Activated naive CD4-positive, alpha-beta T cell treated with anti-CD3 and anti-CD28 coated beads, Interleukin-2, amount 10 ng/mL, durations not matched to agents 7 days and 5 days (primary cell): Measurements from ENCODE around the gene SHROOM3.

Experiments used
- CTCF ChIA-PET: fragments of 350-600 bp; sonication (Branson Sonifier 250); formaldehyde crosslinking; loops from one replicate; lab custom pipeline; 2021; ENCODE audit warnings: antibody characterized with exemption; lab: Charles Lee
- DNase-seq: peaks from one replicate; pipeline ENCODE4 v3.0.0-alpha.2; 2020
- H3K27ac Mint-ChIP-seq: one replicate; pipeline ENCODE4 v1.8.0; 2021; ENCODE audit warnings: mild to moderate bottlenecking, moderate library complexity, mixed read lengths
- H3K27me3 Mint-ChIP-seq: one replicate; pipeline ENCODE4 v1.8.0; 2021; ENCODE audit warnings: mild to moderate bottlenecking, mixed read lengths
- H3K36me3 Mint-ChIP-seq: one replicate; pipeline ENCODE4 v1.8.0; 2021; ENCODE audit warnings: mixed read lengths
- H3K4me1 Mint-ChIP-seq: one replicate; pipeline ENCODE4 v1.8.0; 2021; ENCODE audit warnings: mixed read lengths
- H3K4me3 Mint-ChIP-seq: one replicate; pipeline ENCODE4 v1.8.0; 2021; ENCODE audit warnings: mild to moderate bottlenecking, moderate library complexity, mixed read lengths
- H3K9me3 Mint-ChIP-seq: one replicate; pipeline ENCODE4 v1.8.0; 2021; ENCODE audit warnings: mixed read lengths

Gene SHROOM3

DNA sequence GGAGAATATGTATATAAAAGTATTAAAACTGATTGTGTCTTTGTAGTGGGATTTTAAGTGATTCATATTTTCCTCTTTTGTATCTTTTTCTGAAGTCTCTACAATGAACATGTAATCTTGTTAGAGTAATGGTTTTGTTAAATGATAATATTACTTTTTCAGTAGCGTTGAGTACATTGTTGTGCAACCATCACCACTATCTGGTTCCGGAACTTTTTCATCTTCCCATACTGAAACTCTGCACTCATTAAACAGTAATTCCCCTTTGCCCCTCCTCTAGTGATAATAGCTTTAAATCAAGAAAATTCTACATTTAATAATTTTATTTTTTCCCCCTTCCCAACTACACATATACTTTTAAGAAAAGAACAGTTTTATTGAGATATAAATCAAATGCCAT, 23.3 kb downstream of the SHROOM3 start:
- Mint-ChIP-seq H3K27ac (no peak overlapping the region), H3K4me1 (no peaks in the 10 kb centered on the region), H3K9me3 (peaks cover 7% of the 10 kb centered on the region), H3K27me3 (no peaks in the 10 kb centered on the region), H3K36me3 (no peaks in the 10 kb centered on the region), H3K4me3 (no peak overlapping the region)
- CTCF ChIA-PET = no interaction called here
- no peak for DNase-seq

DNA sequence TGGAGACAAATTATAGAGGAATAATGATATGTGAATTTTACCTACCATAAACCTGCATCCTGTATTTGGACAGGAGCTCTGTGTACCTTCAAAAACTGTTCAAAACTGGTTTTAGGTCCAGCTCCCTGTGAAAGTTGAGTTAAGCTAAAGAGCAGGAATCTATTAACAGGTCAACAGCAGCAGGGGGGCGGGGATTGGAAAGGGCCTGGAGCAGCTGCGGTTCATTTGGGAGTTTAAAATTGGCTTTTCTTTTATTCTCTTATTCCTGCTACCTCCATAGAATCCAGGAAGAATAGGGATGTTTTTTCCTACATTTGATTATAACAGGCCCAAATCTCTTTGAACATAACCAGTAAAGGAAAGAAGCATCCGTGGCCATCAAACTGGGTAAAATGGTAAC, 23.8 kb downstream of the SHROOM3 start:
- H3K9me3 Mint-ChIP-seq = peaks cover 8% of the 10 kb centered on the region
- H3K27ac Mint-ChIP-seq = no peak overlapping the region
- no peak overlapping the region for H3K4me3 Mint-ChIP-seq
- no peaks in the 10 kb centered on the region for H3K27me3 Mint-ChIP-seq
- H3K4me1 Mint-ChIP-seq = no peaks in the 10 kb centered on the region
- H3K36me3 Mint-ChIP-seq = no peaks in the 10 kb centered on the region
- CTCF ChIA-PET = no interaction called here
- DNase-seq = no peak

DNA sequence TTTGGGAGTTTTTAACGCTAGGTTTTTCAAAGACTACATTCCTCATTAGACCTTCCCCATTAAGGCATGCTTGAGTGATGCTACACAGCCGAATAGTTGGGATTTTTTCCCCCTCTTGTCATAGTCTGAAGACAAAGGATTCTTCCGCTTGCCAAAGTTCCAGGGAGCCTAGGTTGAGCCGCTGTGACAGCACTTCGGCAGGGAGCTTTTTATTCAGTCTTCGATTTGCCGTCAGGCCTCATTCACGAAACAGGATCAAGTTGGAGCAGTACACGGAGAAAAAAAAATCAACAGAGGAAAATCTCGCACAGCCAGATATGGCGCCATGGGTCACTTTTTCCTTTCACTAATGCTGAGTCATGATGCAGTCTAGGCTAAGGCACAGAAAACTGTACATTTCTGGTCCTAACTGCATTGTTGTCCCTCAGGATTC, 24.3 kb downstream of the SHROOM3 start:
- Mint-ChIP-seq H3K4me3 (no peak overlapping the region), H3K36me3 (no peaks in the 10 kb centered on the region), H3K27me3 (no peaks in the 10 kb centered on the region), H3K9me3 (peaks cover 8% of the 10 kb centered on the region), H3K4me1 (no peaks in the 10 kb centered on the region), H3K27ac (no peak overlapping the region)
- no peak for DNase-seq
- CTCF ChIA-PET = no interaction called here

DNA sequence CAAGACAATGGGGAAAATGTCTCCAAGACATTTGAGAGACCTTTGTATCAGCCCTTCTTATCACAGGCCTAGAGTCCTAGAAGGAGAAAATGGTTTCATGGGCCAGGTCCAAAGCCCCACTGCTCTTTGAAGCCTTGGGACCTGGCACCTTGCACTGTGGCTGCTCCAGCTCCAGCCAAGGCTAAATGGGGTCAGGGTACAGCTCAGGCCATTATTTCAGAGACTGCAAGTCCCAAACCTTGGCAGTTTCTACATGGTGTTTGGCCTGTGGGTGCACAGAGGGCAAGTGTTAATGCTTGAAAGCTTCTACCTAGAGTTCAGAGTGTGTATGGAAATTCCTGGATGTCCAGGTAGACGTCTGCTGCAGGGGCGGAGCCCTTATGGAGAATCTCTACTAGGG, 28.5 kb downstream of the SHROOM3 start:
- Mint-ChIP-seq H3K27me3 (no peaks in the 10 kb centered on the region), H3K36me3 (no peaks in the 10 kb centered on the region), H3K4me3 (no peak overlapping the region), H3K27ac (no peak overlapping the region), H3K9me3 (peaks cover 11% of the 10 kb centered on the region), H3K4me1 (no peaks in the 10 kb centered on the region)
- no peak for DNase-seq
- CTCF ChIA-PET = no interaction called here

DNA sequence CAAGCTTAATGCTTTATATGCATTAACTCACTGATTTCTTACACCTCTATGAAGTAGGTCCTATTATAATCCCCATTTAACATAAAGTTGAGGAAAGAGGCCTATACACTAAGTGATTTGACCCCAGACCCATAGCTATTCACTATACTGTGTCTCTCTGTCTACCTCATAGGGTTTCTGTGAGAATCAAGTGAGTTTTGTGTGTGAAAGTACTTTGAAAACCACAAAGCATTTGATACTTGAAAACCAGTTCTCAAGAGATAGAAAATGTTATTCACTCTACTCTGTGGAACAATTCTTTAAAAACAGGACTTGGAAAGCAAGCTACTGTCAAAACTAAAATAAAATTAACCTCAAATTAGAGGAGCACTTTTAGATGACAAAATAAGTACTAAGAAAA, 35.0 kb downstream of the SHROOM3 start:
- Mint-ChIP-seq H3K27me3 (no peaks in the 10 kb centered on the region), H3K4me3 (no peak overlapping the region), H3K9me3 (no peaks in the 10 kb centered on the region), H3K36me3 (no peaks in the 10 kb centered on the region), H3K4me1 (no peaks in the 10 kb centered on the region), H3K27ac (no peak overlapping the region)
- DNase-seq = no peak
- CTCF ChIA-PET = interaction anchor here (0.7 kb wide), 1 partner anchor 8 kb away, joined by 3 read pairs; no protein-coding TSS in a partner anchor

DNA sequence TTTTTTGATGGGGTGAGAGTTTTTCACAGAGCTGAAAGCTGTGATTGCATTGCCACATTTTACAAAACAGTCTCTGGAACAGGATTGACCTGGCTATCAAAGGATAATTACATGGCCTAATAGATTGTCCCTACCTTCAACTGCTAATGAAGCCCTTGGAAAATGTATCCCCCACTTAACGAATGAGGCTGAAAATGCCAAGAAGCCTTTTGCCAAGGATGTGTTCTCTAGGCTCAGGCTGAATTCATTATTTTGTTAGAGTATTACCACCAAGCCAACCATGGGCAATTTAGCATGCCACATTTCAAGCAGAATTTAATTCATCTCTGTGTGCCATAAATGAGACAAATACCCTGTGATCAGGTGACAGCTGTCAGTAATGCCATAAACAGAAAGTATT, 35.5 kb downstream of the SHROOM3 start:
- CTCF ChIA-PET = no interaction called here
- H3K27ac Mint-ChIP-seq = no peak overlapping the region
- H3K9me3 Mint-ChIP-seq = no peaks in the 10 kb centered on the region
- no peak overlapping the region for H3K4me3 Mint-ChIP-seq
- no peaks in the 10 kb centered on the region for H3K27me3 Mint-ChIP-seq
- no peaks in the 10 kb centered on the region for H3K36me3 Mint-ChIP-seq
- H3K4me1 Mint-ChIP-seq = no peaks in the 10 kb centered on the region
- no peak for DNase-seq

DNA sequence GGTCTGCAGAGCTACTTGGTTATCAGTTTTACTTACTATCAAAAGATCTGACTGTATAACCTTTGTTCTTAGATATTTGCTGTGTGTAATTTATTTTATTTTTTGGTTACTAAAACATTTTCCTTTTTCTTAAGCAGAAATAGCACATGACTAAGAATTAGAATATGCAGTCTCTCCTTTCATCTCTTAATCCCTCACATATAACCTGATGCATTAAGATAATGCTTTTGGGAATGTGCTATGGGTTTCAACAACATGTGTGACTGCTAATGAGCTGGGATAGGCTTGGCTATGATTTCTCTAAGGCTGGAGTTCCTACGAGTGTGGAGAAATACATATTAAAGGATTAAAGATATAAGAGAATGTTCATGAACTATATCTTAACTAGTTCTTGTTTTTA, 41.5 kb downstream of the SHROOM3 start:
- CTCF ChIA-PET = interaction anchor here (1.1 kb wide), 1 partner anchor 28 kb away, joined by 3 read pairs; no protein-coding TSS in a partner anchor
- DNase-seq = no peak

DNA sequence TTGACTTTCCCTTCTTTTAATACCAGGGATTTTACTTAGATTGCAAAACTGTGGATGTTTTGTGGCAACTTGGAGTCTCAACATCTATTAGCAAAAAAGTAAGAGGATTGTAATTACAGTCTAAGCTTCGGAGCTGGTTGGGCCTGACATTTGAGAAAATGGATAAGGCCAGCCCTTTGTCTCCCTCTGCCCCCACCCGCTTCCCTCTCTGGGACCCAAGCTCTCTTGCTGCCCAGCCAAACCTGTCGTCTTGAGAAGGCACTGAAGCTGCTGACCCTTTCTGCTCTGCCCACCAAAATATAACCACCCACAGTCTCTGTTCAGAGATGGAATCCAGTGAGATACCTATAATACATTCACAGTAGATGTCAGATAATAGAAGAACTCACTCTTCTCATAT, 49.6 kb downstream of the SHROOM3 start:
- H3K4me1 Mint-ChIP-seq = no peaks in the 10 kb centered on the region
- peaks cover 3% of the 10 kb centered on the region for H3K27me3 Mint-ChIP-seq
- CTCF ChIA-PET = no interaction called here
- H3K4me3 Mint-ChIP-seq = no peak overlapping the region
- H3K36me3 Mint-ChIP-seq = no peaks in the 10 kb centered on the region
- DNase-seq = no peak
- no peak overlapping the region for H3K27ac Mint-ChIP-seq
- peaks cover 3% of the 10 kb centered on the region for H3K9me3 Mint-ChIP-seq

More for the DNA sequence above, 41.5 kb downstream of the SHROOM3 start:
- Mint-ChIP-seq H3K4me1 (no peaks in the 10 kb centered on the region), H3K27ac (no peak overlapping the region), H3K27me3 (peaks cover 6% of the 10 kb centered on the region), H3K9me3 (peaks cover 2% of the 10 kb centered on the region), H3K4me3 (no peak overlapping the region), H3K36me3 (no peaks in the 10 kb centered on the region)

DNA sequence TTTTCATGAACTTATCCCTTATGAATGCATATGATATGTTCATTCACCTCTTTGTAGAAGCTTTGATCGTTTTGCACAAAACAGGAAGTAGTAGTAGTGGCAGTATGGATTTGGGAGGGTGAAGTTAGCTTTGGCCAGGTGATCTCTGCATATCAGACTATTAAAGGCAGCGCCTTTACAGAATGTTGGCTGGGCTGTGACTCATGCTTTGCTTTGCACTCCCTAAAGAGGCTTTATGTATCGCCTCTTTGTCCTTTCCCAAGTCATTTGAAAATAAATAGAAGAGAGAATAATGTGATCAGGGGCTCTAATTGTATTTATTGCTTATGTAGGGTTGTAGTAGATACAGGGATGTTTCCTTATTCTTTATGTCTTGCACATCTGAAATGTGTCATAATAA, 50.4 kb downstream of the SHROOM3 start:
- H3K9me3 Mint-ChIP-seq = peaks cover 4% of the 10 kb centered on the region
- H3K4me1 Mint-ChIP-seq = no peaks in the 10 kb centered on the region
- DNase-seq = no peak
- no peak overlapping the region for H3K4me3 Mint-ChIP-seq
- peaks cover 3% of the 10 kb centered on the region for H3K27me3 Mint-ChIP-seq
- no peaks in the 10 kb centered on the region for H3K36me3 Mint-ChIP-seq
- no peak overlapping the region for H3K27ac Mint-ChIP-seq
- CTCF ChIA-PET = no interaction called here

DNA sequence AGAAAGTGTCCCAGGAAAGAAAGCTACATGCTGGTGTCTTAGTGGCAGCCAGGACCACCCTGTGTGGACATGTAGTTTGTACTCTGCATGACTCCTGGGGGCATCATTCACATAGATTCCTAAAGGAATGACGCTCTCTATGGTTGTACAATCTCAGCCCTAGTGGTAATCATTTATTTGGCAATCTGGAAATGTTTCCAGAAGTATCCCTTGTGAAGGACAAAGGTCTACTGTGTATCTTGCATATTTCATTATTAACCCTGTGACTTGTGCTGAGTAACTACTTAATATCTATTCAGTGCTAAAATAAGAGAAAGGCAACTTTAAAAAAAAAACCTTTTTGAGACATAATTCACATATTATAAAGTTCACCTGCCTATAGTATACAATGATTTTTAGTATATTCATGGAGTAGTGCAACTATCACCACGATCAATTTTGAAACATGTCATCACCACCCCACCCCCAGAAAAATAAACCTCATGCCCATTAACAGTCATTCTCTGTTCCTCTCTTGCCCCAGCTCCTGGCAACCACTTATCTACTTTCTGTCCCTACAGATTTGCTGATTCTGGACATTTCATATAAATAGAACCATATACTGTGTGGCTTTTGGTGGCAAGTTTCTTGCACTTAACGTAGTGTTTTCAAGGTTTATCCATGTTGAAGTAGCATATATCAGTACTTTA, 51.7 kb downstream of the SHROOM3 start:
- Mint-ChIP-seq H3K27ac (no peak overlapping the region), H3K9me3 (peaks cover 2% of the 10 kb centered on the region), H3K4me3 (no peak overlapping the region), H3K27me3 (no peaks in the 10 kb centered on the region), H3K4me1 (no peaks in the 10 kb centered on the region), H3K36me3 (no peaks in the 10 kb centered on the region)
- DNase-seq = no peak
- CTCF ChIA-PET = no interaction called here

DNA sequence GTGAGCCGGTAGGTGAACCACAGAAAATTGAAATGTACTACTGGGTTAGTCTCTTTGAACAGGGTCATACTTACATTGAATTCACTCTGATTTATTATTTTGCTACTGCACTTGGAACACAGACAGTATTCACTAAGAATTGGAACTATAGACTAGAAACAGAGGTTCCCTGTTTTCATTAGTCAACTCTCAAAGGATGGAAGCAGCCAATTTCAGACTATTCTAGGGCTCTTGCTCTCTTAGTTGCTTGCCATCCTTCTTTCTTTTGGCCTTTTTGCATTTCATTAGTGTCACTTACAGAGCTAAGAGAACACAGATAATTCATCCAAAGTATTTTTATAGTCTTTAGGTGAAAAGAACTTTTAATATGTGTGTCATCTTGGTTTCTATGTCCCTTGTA, 52.6 kb downstream of the SHROOM3 start:
- Mint-ChIP-seq H3K27ac (no peak overlapping the region), H3K4me3 (no peak overlapping the region), H3K36me3 (no peaks in the 10 kb centered on the region), H3K4me1 (no peaks in the 10 kb centered on the region), H3K27me3 (no peaks in the 10 kb centered on the region), H3K9me3 (peaks cover 2% of the 10 kb centered on the region)
- CTCF ChIA-PET = no interaction called here
- DNase-seq = no peak

DNA sequence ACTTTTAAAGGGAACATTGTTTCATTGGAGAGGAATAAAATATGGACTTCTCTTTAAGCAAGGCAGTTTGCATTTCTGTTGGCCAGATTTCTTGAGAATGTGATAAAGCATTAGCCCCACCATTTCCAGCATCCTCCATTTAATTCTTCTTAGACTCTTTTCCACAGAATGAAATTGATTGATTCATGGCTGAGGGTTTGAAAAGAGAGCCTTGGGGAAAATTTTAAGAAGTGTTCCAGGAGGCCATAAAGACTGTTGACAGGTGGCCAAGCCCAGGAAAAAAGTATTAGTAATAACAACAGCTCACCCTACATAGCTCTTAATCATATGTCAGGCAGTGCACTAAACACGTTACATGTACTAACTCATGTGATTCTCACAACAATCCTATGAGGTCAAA, 53.4 kb downstream of the SHROOM3 start:
- H3K4me1 Mint-ChIP-seq = no peaks in the 10 kb centered on the region
- H3K27me3 Mint-ChIP-seq = no peaks in the 10 kb centered on the region
- H3K9me3 Mint-ChIP-seq = peaks cover 2% of the 10 kb centered on the region
- DNase-seq = no peak
- no peak overlapping the region for H3K27ac Mint-ChIP-seq
- H3K4me3 Mint-ChIP-seq = no peak overlapping the region
- CTCF ChIA-PET = no interaction called here
- H3K36me3 Mint-ChIP-seq = no peaks in the 10 kb centered on the region

DNA sequence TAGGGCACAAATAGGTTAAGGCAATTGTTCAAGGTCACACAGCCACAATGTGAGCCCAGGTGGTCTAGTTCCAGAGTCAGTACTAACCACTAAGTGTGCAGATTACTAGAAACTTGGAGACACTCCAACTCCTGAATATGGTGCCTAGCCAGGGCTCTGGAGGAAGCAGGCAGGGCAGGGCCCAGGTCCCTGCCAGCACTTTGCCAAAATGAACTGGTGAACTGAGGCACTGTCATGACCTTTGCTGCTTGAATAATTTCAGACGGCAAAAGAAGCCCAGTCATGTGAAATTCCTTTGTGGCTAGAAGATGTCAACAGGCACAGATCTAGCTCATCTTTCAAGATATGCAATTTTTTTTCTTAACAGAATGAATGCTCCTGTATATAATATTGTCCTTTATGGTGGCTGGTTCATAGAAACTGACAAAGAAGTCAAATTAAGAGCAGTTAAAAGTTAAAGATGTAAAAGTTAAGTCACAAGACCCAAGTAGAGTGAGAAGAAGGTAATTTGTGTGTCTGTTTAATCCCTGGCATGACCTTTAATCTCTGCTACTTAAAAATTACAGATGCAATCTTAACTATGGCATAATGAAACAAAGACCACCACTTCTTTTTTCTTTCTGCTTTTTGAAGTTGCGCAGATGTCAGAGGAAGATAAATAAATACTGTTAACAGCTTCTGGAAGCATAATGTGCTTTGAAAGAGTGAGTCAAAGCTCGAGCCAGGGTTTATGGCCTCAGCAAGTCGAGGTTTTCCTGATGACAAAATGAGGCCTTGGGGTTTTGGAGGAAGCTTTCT, 54.1 kb downstream of the SHROOM3 start:
- CTCF ChIA-PET = no interaction called here
- H3K36me3 Mint-ChIP-seq = no peaks in the 10 kb centered on the region
- H3K4me1 Mint-ChIP-seq = no peaks in the 10 kb centered on the region
- DNase-seq = no peak
- no peak overlapping the region for H3K27ac Mint-ChIP-seq
- H3K4me3 Mint-ChIP-seq = no peak overlapping the region
- peaks cover 2% of the 10 kb centered on the region for H3K9me3 Mint-ChIP-seq
- no peaks in the 10 kb centered on the region for H3K27me3 Mint-ChIP-seq

DNA sequence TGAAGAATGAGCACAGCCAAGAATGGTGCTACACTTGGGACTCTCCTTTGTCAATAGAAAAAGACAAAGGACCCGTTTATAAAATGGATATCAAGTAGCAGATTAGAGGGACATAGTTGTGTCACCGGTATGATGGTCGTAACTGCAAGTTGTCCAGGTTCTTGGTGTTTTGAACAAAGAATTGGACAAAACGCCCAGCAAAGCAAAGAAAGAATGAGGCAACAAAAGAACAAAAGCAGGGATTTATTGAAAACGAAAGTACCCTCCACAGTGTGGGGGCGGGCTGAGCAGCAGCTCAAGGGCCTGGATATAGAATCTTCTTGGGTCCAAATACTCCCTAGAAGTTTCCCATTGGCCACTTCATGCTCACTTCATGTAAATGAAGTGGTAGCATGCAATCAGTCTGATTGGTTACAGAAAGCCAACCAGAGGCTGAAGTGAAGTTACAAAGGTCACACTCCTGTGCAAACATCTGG, 54.7 kb downstream of the SHROOM3 start:
- Mint-ChIP-seq H3K27me3 (no peaks in the 10 kb centered on the region), H3K9me3 (peaks cover 2% of the 10 kb centered on the region), H3K4me3 (no peak overlapping the region), H3K27ac (no peak overlapping the region), H3K36me3 (no peaks in the 10 kb centered on the region), H3K4me1 (no peaks in the 10 kb centered on the region)
- CTCF ChIA-PET = no interaction called here
- no peak for DNase-seq

DNA sequence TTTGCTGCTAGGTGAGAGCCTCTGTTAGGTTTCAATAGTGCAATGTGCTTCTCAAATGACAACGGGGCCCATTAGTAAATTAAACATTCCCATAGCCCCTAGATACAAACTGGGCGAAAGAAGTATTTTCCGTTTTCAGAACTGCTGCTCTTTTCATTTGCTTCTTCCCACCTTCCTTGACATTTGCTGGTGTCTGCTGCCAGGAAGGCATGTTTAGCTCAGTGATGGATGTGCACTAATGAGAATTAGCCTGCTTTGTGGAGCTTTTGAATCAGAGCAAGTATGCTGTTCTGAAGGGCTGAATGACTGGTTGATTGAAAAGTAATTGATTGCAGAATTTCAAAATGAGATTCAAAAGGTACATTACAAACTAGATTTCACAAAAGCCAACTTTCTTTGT, 57.0 kb downstream of the SHROOM3 start:
- Mint-ChIP-seq H3K27me3 (no peaks in the 10 kb centered on the region), H3K9me3 (peaks cover 2% of the 10 kb centered on the region), H3K4me1 (no peaks in the 10 kb centered on the region), H3K4me3 (no peak overlapping the region), H3K36me3 (no peaks in the 10 kb centered on the region), H3K27ac (no peak overlapping the region)
- CTCF ChIA-PET = no interaction called here
- DNase-seq = no peak
